GM12892 (cell line): Measurements from ENCODE around the gene RORB.

Experiments used
- DNase-seq: peaks from one replicate; pipeline ENCODE4 v3.0.0; 2011; ENCODE audit not compliant: insufficient read length
- FAIRE-seq: peaks from 2 replicates; lab custom pipeline; 2011; peaks lifted over from hg19 to GRCh38; lab: Jason Lieb, UNC
- POLR2A ChIP-seq: IDR thresholded peaks from 2 replicates; pipeline ENCODE4 v1.6.1; 2011; ENCODE audit warnings: low read depth, low read length, control low read depth
- POLR2AphosphoS5 ChIP-seq: IDR thresholded peaks from 2 replicates; pipeline ENCODE4 v1.6.1; 2011; ENCODE audit warnings: low read depth, low read length, control low read depth
- TAF1 ChIP-seq: IDR thresholded peaks from 2 replicates; pipeline ENCODE4 v1.6.1; 2011; ENCODE audit warnings: low read depth, mild to moderate bottlenecking, control low read depth, low read length, borderline replicate concordance

RORB gene

DNA sequence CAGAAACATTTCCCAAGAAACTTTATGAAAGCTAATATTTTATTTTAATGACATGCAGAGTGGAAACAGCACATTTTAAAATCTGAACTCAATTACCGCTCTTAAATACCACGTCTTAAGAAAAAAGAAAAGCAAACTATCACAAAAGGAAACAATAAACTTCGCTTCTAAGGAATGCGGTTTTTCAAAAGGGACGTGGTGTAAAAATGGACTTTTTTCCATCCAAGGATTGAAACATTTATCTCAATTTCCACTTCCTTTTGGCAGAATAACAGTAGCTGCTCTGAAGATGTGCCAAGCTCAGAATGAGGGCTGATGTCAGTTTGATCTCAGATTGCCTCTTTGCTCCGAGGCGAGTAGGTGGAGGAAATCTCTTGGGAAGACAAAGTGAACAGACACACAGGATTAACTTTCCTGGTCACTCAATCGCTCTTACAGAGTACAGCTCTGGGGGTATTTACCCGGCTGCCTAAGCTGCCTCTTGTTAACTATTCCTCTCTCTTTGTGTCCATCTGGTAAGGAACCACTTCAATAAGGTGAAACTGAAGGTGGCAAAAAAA lies 232.1 kb downstream of the RORB start:
- DNase-seq (no peak), FAIRE-seq (no peak)
- TF ChIP-seq POLR2AphosphoS5 (no peak), POLR2A (no peak), TAF1 (no peak)

DNA sequence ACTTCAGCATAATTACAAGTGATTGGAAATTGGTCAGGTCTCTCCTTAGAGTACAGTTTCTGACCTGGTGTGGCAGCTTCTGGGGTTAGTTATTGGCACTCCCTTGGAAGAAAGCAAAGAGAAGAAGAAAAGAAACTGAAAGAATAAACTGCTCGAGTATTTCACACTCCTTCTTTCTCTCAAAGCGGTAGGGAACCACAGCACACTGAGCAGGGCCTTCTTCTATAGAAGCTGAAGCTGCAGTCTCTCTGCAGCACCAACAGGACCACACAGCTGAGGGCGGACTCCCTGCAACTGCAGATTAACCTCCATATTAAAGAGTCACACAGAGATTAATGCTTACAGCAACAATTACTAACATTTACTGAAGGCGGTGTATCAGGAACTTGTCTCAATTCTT lies 238.6 kb downstream of the RORB start:
- DNase-seq, result no peak
- FAIRE-seq, result no peak
- TF ChIP-seq POLR2A, result no peak
- no peak for TF ChIP-seq POLR2AphosphoS5
- no peak for TF ChIP-seq TAF1

DNA sequence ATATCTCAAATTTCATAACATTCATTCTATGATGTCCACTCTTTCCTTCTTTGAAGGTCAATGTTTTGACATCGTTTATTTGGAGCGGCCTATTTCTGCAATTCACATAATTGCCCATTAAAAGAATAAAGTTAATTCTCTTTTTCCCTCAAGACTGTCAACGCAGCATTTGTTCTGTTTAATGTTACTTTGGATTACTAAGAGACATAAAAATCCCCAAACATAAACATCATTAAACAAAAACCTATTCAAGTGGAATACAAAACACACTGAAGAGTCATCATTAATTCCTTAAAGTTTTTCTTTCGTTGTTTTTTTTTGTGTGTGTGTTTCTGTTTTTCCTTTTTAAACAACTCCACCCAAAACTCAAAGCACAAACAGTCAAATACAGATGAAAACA lies 239.5 kb downstream of the RORB start:
- no peak for TF ChIP-seq POLR2AphosphoS5
- no peak for TF ChIP-seq TAF1
- no peak for TF ChIP-seq POLR2A
- DNase-seq (no peak), FAIRE-seq (no peak)

GRCh38 chr9:74742191-74742790 lies 245.2 kb downstream of the RORB start:
- TF ChIP-seq POLR2AphosphoS5, result no peak
- TF ChIP-seq POLR2A, result no peak
- TF ChIP-seq TAF1, result no peak
- no peak for DNase-seq
- FAIRE-seq, result no peak
